ENCODE results near the gene C19orf73. TPM values are rescaled to one million over a fixed set of nuclear protein-coding genes. Genes with fewer than 3 reads are reported as not detected.

C19orf73 gene
- total and polyA plus RNA-seq, 4 donors, result 0.56 to 2.1 (median 1.7) TPM

- DNase-seq (ENCODE audit: low spot score), result no peak
- H3K9ac ChIP-seq (ENCODE audit: low read depth in 1 of 2, low read length in 2 of 2), result no peak overlapping the region
- peak overlapping the region in 1 of 3 donors; percentile 10 for H3K4me3 ChIP-seq (ENCODE audit: low read depth in 1 of 3, low read length in 3 of 3)
- TF ChIP-seq SP1 (IDR thresholded peaks at IDR 0.05) (no peak), GABPA (IDR thresholded peaks at IDR 0.05 in 1 of 2, conservative IDR thresholded peaks at IDR 0.05 in 1 of 2) (no peak), NR2F2 (IDR thresholded peaks at IDR 0.05) (no peak), ZBTB33 (IDR thresholded peaks at IDR 0.05) (no peak), FOXA1 (IDR thresholded peaks at IDR 0.05) (no peak), REST (IDR thresholded peaks at IDR 0.05) (no peak), YY1 (IDR thresholded peaks at IDR 0.05) (no peak), HNF4G (IDR thresholded peaks at IDR 0.05) (no peak)
- H3K27ac ChIP-seq (ENCODE audit: low read depth in 1 of 2, low read length in 2 of 2), result no peak overlapping the region
- H3K27me3 ChIP-seq (ENCODE audit: control insufficient read depth in 4 of 4, insufficient read depth in 4 of 4, low read length in 3 of 4), result peaks cover 3 to 8% (median 3%) of the 10 kb centered on the region in 4 donors
- H3K9me3 ChIP-seq (ENCODE audit: control insufficient read depth in 4 of 4, low read length in 3 of 4), result no peaks in the 10 kb centered on the region
- H3K4me1 ChIP-seq (ENCODE audit: control insufficient read depth in 4 of 4, insufficient read depth in 4 of 4, low read length in 3 of 4), result peaks cover 0 to 4% (median 1%) of the 10 kb centered on the region in 4 donors
- no peaks in the 10 kb centered on the region for H3K36me3 ChIP-seq (ENCODE audit: control insufficient read depth in 4 of 4, insufficient read depth in 3 of 4, low read depth in 1 of 4, low read length in 3 of 4)
- WGBS, result 11% methylated on average over 93 of the region's 93 CpGs
Observed at GRCh38 chr19:49071860-49072547, 46.9 kb downstream of the C19orf73 start.

GRCh38 chr19:49070416-49070815 lies 48.5 kb downstream of the C19orf73 start:
- no peak for DNase-seq (ENCODE audit: low spot score)
- Histone ChIP-seq H3K9ac (ENCODE audit: low read depth in 1 of 2, low read length in 2 of 2) (no peak overlapping the region), H3K27ac (ENCODE audit: low read depth in 1 of 2, low read length in 2 of 2) (no peak overlapping the region), H3K9me3 (ENCODE audit: control insufficient read depth in 4 of 4, low read length in 3 of 4) (no peaks in the 10 kb centered on the region), H3K27me3 (ENCODE audit: control insufficient read depth in 4 of 4, insufficient read depth in 4 of 4, low read length in 3 of 4) (peaks cover 3 to 8% (median 3%) of the 10 kb centered on the region in 4 donors), H3K4me3 (ENCODE audit: low read depth in 1 of 3, low read length in 3 of 3) (no peak overlapping the region), H3K4me1 (ENCODE audit: control insufficient read depth in 4 of 4, insufficient read depth in 4 of 4, low read length in 3 of 4) (peaks cover 0 to 4% (median 1%) of the 10 kb centered on the region in 4 donors), H3K36me3 (ENCODE audit: control insufficient read depth in 4 of 4, insufficient read depth in 3 of 4, low read depth in 1 of 4, low read length in 3 of 4) (no peaks in the 10 kb centered on the region)
- WGBS, result 95% methylated on average over 21 of the region's 21 CpGs
- TF ChIP-seq EGR1 (IDR thresholded peaks at IDR 0.05; ENCODE audit: low read depth in 2 of 2) (no peak), RXRA (IDR thresholded peaks at IDR 0.05) (no peak), CTCF (IDR thresholded peaks at IDR 0.05; ENCODE audit: low read depth, low read length, missing input control) (no peak), TAF1 (conservative IDR thresholded peaks at IDR 0.05) (no peak), HNF4A (conservative IDR thresholded peaks at IDR 0.05) (no peak), ZBTB33 (IDR thresholded peaks at IDR 0.05) (no peak), GABPA (IDR thresholded peaks at IDR 0.05 in 1 of 2, conservative IDR thresholded peaks at IDR 0.05 in 1 of 2) (no peak), MAX (IDR thresholded peaks at IDR 0.05) (no peak), REST (IDR thresholded peaks at IDR 0.05) (no peak), RAD21 (IDR thresholded peaks at IDR 0.05) (no peak), SP1 (IDR thresholded peaks at IDR 0.05) (no peak), YY1 (IDR thresholded peaks at IDR 0.05) (no peak)
